ENCODE results near the gene ALKBH4. TPM values are rescaled to one million over a fixed set of nuclear protein-coding genes. Genes with fewer than 3 reads are reported as not detected.
"Not testable (repeated sequence)": the region's sequence is repeated elsewhere in the genome, so short reads cannot be mapped to it uniquely, and the experiment has no call there.

The ALKBH4 gene
- total and polyA plus RNA-seq, 11 donors = 4.9 to 19.4 (median 6.8) TPM

- intact Hi-C loops (cut with DNase I) = loop anchor here in 1 of 10 donors (10.0 kb wide), 1 partner anchor 51 kb away; no protein-coding TSS in a partner anchor
- no peaks in the 10 kb centered on the region for H3K27me3 ChIP-seq
- H3K36me3 ChIP-seq = peaks cover 0 to 44% (median 34%) of the 10 kb centered on the region in 9 donors
- no peak for ATAC-seq
- 79 to 88% (median 82%) methylated on average over 5 to 11 of the region's 11 CpGs for WGBS, 4 donors
- no peak overlapping the region for H3K4me3 ChIP-seq
- no peak overlapping the region for H3K27ac ChIP-seq
- no peak for DNase-seq
- no peaks in the 10 kb centered on the region for H3K9me3 ChIP-seq
- TF ChIP-seq CTCF (IDR thresholded peaks at IDR 0.05) (no peak), POLR2A (IDR thresholded peaks at IDR 0.05) (no peak)
- H3K4me1 ChIP-seq = peaks cover 0 to 11% (median 0%) of the 10 kb centered on the region in 12 donors
Measured at GRCh38 chr7:102455596-102455995, 9.1 kb downstream of the ALKBH4 start.

GRCh38 chr7:102454932-102455331 is 9.7 kb downstream of the ALKBH4 start:
- intact Hi-C loops (cut with DNase I) = loop anchor here in 1 of 10 donors (10.0 kb wide), 1 partner anchor 50 kb away; no protein-coding TSS in a partner anchor
- H3K27ac ChIP-seq, ATAC-seq, DNase-seq, H3K9me3 ChIP-seq, H3K27me3 ChIP-seq, H3K4me3 ChIP-seq: not testable (repeated sequence)
- Histone ChIP-seq H3K36me3 (peaks cover 0 to 44% (median 34%) of the 10 kb centered on the region in 9 donors), H3K4me1 (peaks cover 0 to 11% (median 0%) of the 10 kb centered on the region in 12 donors)
- WGBS, 4 donors = 94 to 95% (median 95%) methylated on average over 10 of the region's 10 CpGs

GRCh38 chr7:102454468-102454867 is 10.2 kb downstream of the ALKBH4 start:
- Histone ChIP-seq H3K4me3 (no peak overlapping the region), H3K4me1 (peaks cover 0 to 11% (median 0%) of the 10 kb centered on the region in 12 donors), H3K27ac (no peak overlapping the region), H3K9me3 (no peaks in the 10 kb centered on the region), H3K36me3 (peaks cover 0 to 43% (median 33%) of the 10 kb centered on the region in 9 donors), H3K27me3 (no peaks in the 10 kb centered on the region)
- DNase-seq (no peak), ATAC-seq (peak in 2 of 4 donors; percentile 3 to 4)
- TF ChIP-seq POLR2A (IDR thresholded peaks at IDR 0.05) = no peak
- no peak for TF ChIP-seq CTCF (IDR thresholded peaks at IDR 0.05)
- WGBS, 4 donors = 69 to 83% (median 75%) methylated on average over 2 to 12 of the region's 12 CpGs
- intact Hi-C loops (cut with DNase I) = loop anchor here in 1 of 10 donors (10.0 kb wide), 1 partner anchor 50 kb away; no protein-coding TSS in a partner anchor

GRCh38 chr7:102453319-102453718 is 11.3 kb downstream of the ALKBH4 start:
- H3K27ac ChIP-seq = peak overlapping the region in 1 of 12 donors; percentile 4
- TF ChIP-seq CTCF (IDR thresholded peaks at IDR 0.05) (no peak), POLR2A (IDR thresholded peaks at IDR 0.05) (no peak)
- intact Hi-C loops (cut with DNase I) = loop anchor here in 1 of 10 donors (10.0 kb wide), 1 partner anchor 49 kb away; no protein-coding TSS in a partner anchor
- H3K36me3 ChIP-seq = peaks cover 0 to 32% (median 24%) of the 10 kb centered on the region in 9 donors
- H3K4me1 ChIP-seq = peaks cover 0 to 11% (median 0%) of the 10 kb centered on the region in 12 donors
- H3K27me3 ChIP-seq = no peaks in the 10 kb centered on the region
- DNase-seq = peak in 2 of 5 donors; percentile 50 to 70
- whole genome bisulfite sequencing, 4 donors = 35 to 54% (median 50%) methylated on average over 7 of the region's 7 CpGs
- peak in 3 of 4 donors; percentile 48 to 60 (median 55) for ATAC-seq
- H3K4me3 ChIP-seq = no peak overlapping the region
- H3K9me3 ChIP-seq = no peaks in the 10 kb centered on the region

Data from heart left ventricle (tissue), 16 donors.